Measurements from ENCODE around the gene ELN. TPM values are rescaled to one million over a fixed set of nuclear protein-coding genes. Genes with fewer than 3 reads are reported as not detected.
A peak's percentile ranks its signal among the peaks of the same experiment; 100 is the strongest.

The ELN gene
- total RNA-seq, 2 experiments from 2014 or later, result not detected

GRCh38 chr7:74071121-74071520 lies 43.1 kb downstream of the ELN start:
- no peak for DNase-seq
- Mint-ChIP-seq H3K27ac (no peak overlapping the region), H3K4me1 (no peaks in the 10 kb centered on the region), H3K4me3 (no peak overlapping the region), H3K36me3 (ENCODE audit: low read depth) (no peaks in the 10 kb centered on the region), H3K27me3 (no peaks in the 10 kb centered on the region), H3K9me3 (ENCODE audit: low read depth) (no peaks in the 10 kb centered on the region)
- ChIA-PET POLR2A (no interaction called here), CTCF (interaction anchor here (0.8 kb wide), 1 partner anchor 135 kb away, joined by 3 read pairs; no protein-coding TSS in a partner anchor)
- no peak for ATAC-seq
- intact Hi-C loops (cut with DNase I, micrococcal nuclease), result no loop called here

- no peaks in the 10 kb centered on the region for H3K9me3 Mint-ChIP-seq (ENCODE audit: low read depth)
- H3K36me3 Mint-ChIP-seq (ENCODE audit: low read depth), result no peaks in the 10 kb centered on the region
- ATAC-seq (no peak), DNase-seq (no peak)
- ChIA-PET POLR2A (no interaction called here), CTCF (no interaction called here)
- H3K27me3 Mint-ChIP-seq, result no peaks in the 10 kb centered on the region
- intact Hi-C loops (cut with DNase I, micrococcal nuclease), result no loop called here
- H3K27ac Mint-ChIP-seq, result no peak overlapping the region
- H3K4me1 Mint-ChIP-seq, result no peaks in the 10 kb centered on the region
- H3K4me3 Mint-ChIP-seq, result no peak overlapping the region
Observed at GRCh38 chr7:74074770-74075169, 46.8 kb downstream of the ELN start.

GRCh38 chr7:74078461-74078860 lies 50.5 kb downstream of the ELN start:
- ATAC-seq, result no peak
- H3K4me1 Mint-ChIP-seq, result no peaks in the 10 kb centered on the region
- CTCF ChIA-PET, result interaction anchor here (0.9 to 1.5 kb wide), 2 partner anchors 11 to 57 kb away, joined by 3 read pairs; no protein-coding TSS in a partner anchor
- no peaks in the 10 kb centered on the region for H3K36me3 Mint-ChIP-seq (ENCODE audit: low read depth)
- POLR2A ChIA-PET, result no interaction called here
- H3K9me3 Mint-ChIP-seq (ENCODE audit: low read depth), result no peaks in the 10 kb centered on the region
- intact Hi-C loops (cut with DNase I, micrococcal nuclease), result no loop called here
- H3K4me3 Mint-ChIP-seq, result no peak overlapping the region
- no peak for DNase-seq
- H3K27ac Mint-ChIP-seq, result no peak overlapping the region
- no peaks in the 10 kb centered on the region for H3K27me3 Mint-ChIP-seq

- peaks cover 4% of the 10 kb centered on the region for H3K36me3 Mint-ChIP-seq (ENCODE audit: low read depth)
- no peak for DNase-seq
- POLR2A ChIA-PET, result interaction anchor here (0.5 to 1.4 kb wide), 5 partner anchors 10 to 364 kb away, joined by 3 to 5 read pairs (median 3); partner anchors contain the start of gene STX1A
- CTCF ChIA-PET, result interaction anchor here (0.5 kb wide), 1 partner anchor 22 kb away, joined by 3 read pairs; no protein-coding TSS in a partner anchor
- no peak overlapping the region for H3K27ac Mint-ChIP-seq
- peaks cover 5% of the 10 kb centered on the region for H3K4me1 Mint-ChIP-seq
- ATAC-seq, result no peak
- intact Hi-C loops (cut with DNase I, micrococcal nuclease), result loop anchor here (1.0 to 5.0 kb wide), 4 partner anchors 12 to 504 kb away; partner anchors contain the start of genes ABHD11 (in 1 of the 2), EIF4H (in 1 of the 2) and TBL2 (in 1 of the 2)
- H3K4me3 Mint-ChIP-seq, result peak overlapping the region; percentile 53
- H3K9me3 Mint-ChIP-seq (ENCODE audit: low read depth), result no peaks in the 10 kb centered on the region
- H3K27me3 Mint-ChIP-seq, result no peaks in the 10 kb centered on the region
Observed at GRCh38 chr7:74082770-74083116, 54.8 kb downstream of the ELN start.

- intact Hi-C loops (cut with DNase I, micrococcal nuclease), result loop anchor here (1.0 to 5.0 kb wide), 4 partner anchors 11 to 504 kb away; partner anchors contain the start of genes ABHD11 (in 1 of the 2), EIF4H (in 1 of the 2) and TBL2 (in 1 of the 2)
- H3K27me3 Mint-ChIP-seq, result no peaks in the 10 kb centered on the region
- CTCF ChIA-PET, result interaction anchor here (1.2 kb wide), 1 partner anchor 13 kb away, joined by 4 read pairs; no protein-coding TSS in a partner anchor
- POLR2A ChIA-PET, result interaction anchor here (0.5 to 1.4 kb wide), 5 partner anchors 11 to 364 kb away, joined by 3 to 5 read pairs (median 3); partner anchors contain the start of gene STX1A
- H3K4me3 Mint-ChIP-seq, result peak within 1 kb of the TSS; percentile 79
- ATAC-seq, result peak; percentile 89
- peak within 1 kb of the TSS; percentile 77 for H3K27ac Mint-ChIP-seq
- no peaks in the 10 kb centered on the region for H3K9me3 Mint-ChIP-seq (ENCODE audit: low read depth)
- peaks cover 5% of the 10 kb centered on the region for H3K4me1 Mint-ChIP-seq
- DNase-seq, result peak; percentile 90
- peaks cover 4% of the 10 kb centered on the region for H3K36me3 Mint-ChIP-seq (ENCODE audit: low read depth)
Observed at GRCh38 chr7:74083117-74083876, 55.3 kb downstream of the ELN start, which contains the start of gene LIMK1. Gene LIMK1, plus strand, starts transcription at chr7:74083804. Its CDS starts 187 bp downstream, at chr7:74083991.

- CTCF ChIA-PET, result interaction anchor here (1.2 kb wide), 1 partner anchor 14 kb away, joined by 4 read pairs; no protein-coding TSS in a partner anchor
- Mint-ChIP-seq H3K9me3 (ENCODE audit: low read depth) (no peaks in the 10 kb centered on the region), H3K4me1 (peaks cover 5% of the 10 kb centered on the region), H3K27me3 (no peaks in the 10 kb centered on the region), H3K4me3 (peak overlapping the region; percentile 79), H3K27ac (peak overlapping the region; percentile 77), H3K36me3 (ENCODE audit: low read depth) (peaks cover 4% of the 10 kb centered on the region)
- DNase-seq (peak; percentile 63), ATAC-seq (peak; percentile 58)
- POLR2A ChIA-PET, result interaction anchor here (1.0 to 1.4 kb wide), 2 partner anchors 91 to 94 kb away, joined by 3 to 5 read pairs; no protein-coding TSS in a partner anchor
- intact Hi-C loops (cut with DNase I, micrococcal nuclease), result loop anchor here (1.0 to 5.0 kb wide), 6 partner anchors 10 to 505 kb away; partner anchors contain the start of genes EIF4H (in 2 of the 2), ABHD11 (in 1 of the 2), RFC2 (in 1 of the 2) and TBL2 (in 1 of the 2)
Observed at GRCh38 chr7:74083928-74084721, 56.2 kb downstream of the ELN start.

- Mint-ChIP-seq H3K4me3 (peak overlapping the region; percentile 79), H3K9me3 (ENCODE audit: low read depth) (no peaks in the 10 kb centered on the region), H3K4me1 (peaks cover 5% of the 10 kb centered on the region), H3K27ac (peak overlapping the region; percentile 77), H3K36me3 (ENCODE audit: low read depth) (peaks cover 4% of the 10 kb centered on the region), H3K27me3 (no peaks in the 10 kb centered on the region)
- intact Hi-C loops (cut with DNase I, micrococcal nuclease), result loop anchor here (1.0 to 5.0 kb wide), 4 partner anchors 9 to 169 kb away; partner anchors contain the start of genes EIF4H (in 2 of the 2) and RFC2 (in 1 of the 2)
- ChIA-PET CTCF (no interaction called here), POLR2A (no interaction called here)
- no peak for DNase-seq
- ATAC-seq, result no peak
Observed at GRCh38 chr7:74084722-74085578, 57.0 kb downstream of the ELN start.

- Mint-ChIP-seq H3K4me3 (no peak overlapping the region), H3K27ac (no peak overlapping the region), H3K9me3 (ENCODE audit: low read depth) (no peaks in the 10 kb centered on the region), H3K36me3 (ENCODE audit: low read depth) (peaks cover 4% of the 10 kb centered on the region), H3K4me1 (peaks cover 5% of the 10 kb centered on the region), H3K27me3 (no peaks in the 10 kb centered on the region)
- ChIA-PET POLR2A (interaction anchor here (0.5 to 0.6 kb wide), 2 partner anchors 10 to 87 kb away, joined by 3 to 4 read pairs; no protein-coding TSS in a partner anchor), CTCF (no interaction called here)
- no peak for ATAC-seq
- intact Hi-C loops (cut with DNase I, micrococcal nuclease), result no loop called here
- DNase-seq, result no peak
Observed at GRCh38 chr7:74087791-74088453, 59.9 kb downstream of the ELN start.

GRCh38 chr7:74092321-74092963 lies 64.5 kb downstream of the ELN start:
- intact Hi-C loops (cut with DNase I, micrococcal nuclease), result loop anchor here in 1 of 2 experiments (5.0 kb wide), 1 partner anchor 85 kb away; no protein-coding TSS in a partner anchor
- H3K27ac Mint-ChIP-seq, result peak overlapping the region; percentile 25
- DNase-seq (no peak), ATAC-seq (no peak)
- H3K36me3 Mint-ChIP-seq (ENCODE audit: low read depth), result peaks cover 4% of the 10 kb centered on the region
- H3K9me3 Mint-ChIP-seq (ENCODE audit: low read depth), result no peaks in the 10 kb centered on the region
- H3K4me1 Mint-ChIP-seq, result peaks cover 18% of the 10 kb centered on the region
- no peaks in the 10 kb centered on the region for H3K27me3 Mint-ChIP-seq
- POLR2A ChIA-PET, result no interaction called here
- H3K4me3 Mint-ChIP-seq, result no peak overlapping the region
- CTCF ChIA-PET, result interaction anchor here (1.2 kb wide), 1 partner anchor 23 kb away, joined by 3 read pairs; no protein-coding TSS in a partner anchor

All from activated CD4-positive, alpha-beta T cell treated with anti-CD3 and anti-CD28 coated beads for 36 hours (primary cell).